DLD1 (cell line): Measurements from ENCODE around the gene DBNL.

Source experiments
- in situ Hi-C: cut with HindIII; loops from 2 replicates; pipeline ENCODE4 v1.10.0; 2017; ENCODE audit warnings: low sequenced_read_pairs

DBNL gene

DNA sequence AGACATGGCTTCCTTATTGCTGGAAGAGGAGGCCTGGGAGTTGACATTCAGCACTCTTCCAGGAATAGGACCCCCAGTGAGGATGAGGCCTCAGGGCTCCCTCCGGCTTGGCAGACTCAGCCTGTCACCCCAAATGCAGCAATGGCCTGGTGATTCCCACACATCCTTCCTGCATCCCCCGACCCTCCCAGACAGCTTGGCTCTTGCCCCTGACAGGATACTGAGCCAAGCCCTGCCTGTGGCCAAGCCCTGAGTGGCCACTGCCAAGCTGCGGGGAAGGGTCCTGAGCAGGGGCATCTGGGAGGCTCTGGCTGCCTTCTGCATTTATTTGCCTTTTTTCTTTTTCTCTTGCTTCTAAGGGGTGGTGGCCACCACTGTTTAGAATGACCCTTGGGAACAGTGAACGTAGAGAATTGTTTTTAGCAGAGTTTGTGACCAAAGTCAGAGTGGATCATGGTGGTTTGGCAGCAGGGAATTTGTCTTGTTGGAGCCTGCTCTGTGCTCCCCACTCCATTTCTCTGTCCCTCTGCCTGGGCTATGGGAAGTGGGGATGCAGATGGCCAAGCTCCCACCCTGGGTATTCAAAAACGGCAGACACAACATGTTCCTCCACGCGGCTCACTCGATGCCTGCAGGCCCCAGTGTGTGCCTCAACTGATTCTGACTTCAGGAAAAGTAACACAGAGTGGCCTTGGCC, 16.6 kb downstream of the DBNL start:
- in situ Hi-C loops: loop anchor here (10.0 kb wide), 1 partner anchor 154 kb away; no protein-coding TSS in a partner anchor

DNA sequence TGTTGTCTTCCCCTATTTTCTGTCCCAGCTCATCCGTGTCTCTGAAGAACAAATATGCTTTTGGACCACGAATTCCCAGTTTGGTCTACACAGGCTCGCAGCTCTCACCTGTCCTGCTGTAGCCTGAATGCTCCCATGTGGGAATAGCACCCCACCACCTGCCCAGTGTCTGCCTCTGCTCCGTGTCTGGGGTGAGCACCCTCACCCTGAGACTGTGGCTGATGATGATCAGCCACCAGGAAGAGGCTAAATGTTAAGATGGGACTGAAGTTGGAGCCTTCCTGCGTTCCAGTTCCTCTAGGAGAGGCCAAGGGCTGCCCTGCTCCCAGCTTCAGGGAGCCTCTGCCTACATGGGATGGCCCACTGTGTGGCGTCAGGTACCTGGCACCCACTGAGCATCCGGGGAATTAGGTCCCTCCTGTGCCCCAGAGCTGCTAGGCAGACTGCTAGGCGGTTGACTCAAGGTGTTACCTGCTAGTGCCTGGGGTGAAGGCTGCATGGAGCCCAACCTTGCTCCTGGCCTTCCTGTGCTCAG, 17.2 kb downstream of the DBNL start:
- in situ Hi-C loops: loop anchor here (10.0 kb wide), 1 partner anchor 153 kb away; no protein-coding TSS in a partner anchor

DNA sequence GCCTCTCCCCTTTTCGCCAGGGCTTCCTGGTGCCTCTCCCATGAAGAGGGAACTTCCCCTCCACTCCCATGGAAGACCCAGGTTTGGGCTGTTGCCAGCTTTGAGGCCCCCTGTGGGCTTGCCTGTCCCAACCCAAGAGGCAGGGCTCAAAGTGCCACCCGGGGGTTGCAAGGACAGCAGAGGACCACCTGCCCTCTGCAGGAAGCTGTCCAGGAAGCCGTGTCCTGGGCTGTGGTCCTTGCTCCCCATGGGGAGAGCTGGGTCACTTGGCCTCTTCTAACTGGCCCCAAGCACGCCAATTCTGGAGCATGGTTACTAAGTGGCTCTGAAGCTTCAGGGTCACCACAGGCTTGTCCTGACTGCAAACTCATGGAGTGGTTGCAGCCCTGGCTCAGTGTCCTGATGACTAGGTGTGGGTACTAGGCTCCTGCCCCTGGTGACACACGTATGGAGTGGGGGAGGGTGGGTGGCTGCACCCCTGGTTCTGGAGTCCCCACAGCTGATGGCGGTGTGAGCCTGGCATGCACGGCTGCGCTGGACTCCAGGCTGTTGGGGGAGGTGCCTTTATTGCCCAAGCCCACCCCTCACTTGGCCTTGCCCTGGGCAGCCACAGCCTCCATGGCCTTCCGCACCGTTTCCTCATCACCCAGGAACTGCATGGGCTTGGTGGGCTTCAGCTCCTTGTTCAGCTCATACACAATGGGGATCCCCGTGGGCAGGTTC, 17.8 kb downstream of the DBNL start:
- in situ Hi-C loops: loop anchor here (10.0 kb wide), 1 partner anchor 152 kb away; no protein-coding TSS in a partner anchor

DNA sequence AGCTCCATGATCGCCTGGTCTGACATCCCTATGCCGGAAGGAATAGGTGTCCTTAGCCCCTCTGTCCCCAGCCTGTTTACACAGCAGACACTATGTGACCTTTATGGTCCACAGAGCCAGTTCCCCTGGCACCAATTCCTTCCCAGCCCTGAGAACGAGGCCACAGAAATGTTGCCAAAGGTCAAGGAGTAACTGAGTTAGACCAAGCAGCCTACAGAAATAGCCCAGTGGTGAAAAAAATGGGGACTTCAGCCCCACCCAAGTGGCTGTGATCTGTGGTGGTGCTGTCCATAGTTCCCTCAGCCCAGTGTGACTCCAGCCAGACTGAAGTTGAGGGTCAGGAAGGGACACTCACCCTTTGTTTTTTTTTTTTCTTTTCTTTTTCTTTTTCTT, 18.4 kb downstream of the DBNL start:
- in situ Hi-C loops: loop anchor here (10.0 kb wide), 1 partner anchor 152 kb away; no protein-coding TSS in a partner anchor

DNA sequence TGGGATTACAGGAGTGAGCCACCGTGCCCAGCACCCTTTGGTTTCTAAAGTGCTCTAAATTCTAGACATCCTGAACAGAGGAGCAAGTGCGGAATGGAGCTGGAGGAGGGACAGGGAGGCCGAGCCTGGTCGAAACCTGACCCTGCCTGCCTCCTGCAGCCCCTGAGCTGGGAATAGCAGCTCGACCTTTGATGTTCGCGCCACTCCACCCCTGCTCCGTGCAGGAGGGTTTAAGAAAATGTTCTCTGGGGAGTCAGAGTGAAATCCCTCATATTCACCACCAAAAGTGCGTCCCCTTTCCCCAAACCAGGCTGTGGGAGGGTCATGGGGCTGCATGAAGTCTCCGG, 19.0 kb downstream of the DBNL start:
- in situ Hi-C loops: loop anchor here (10.0 kb wide), 1 partner anchor 151 kb away; no protein-coding TSS in a partner anchor

DNA sequence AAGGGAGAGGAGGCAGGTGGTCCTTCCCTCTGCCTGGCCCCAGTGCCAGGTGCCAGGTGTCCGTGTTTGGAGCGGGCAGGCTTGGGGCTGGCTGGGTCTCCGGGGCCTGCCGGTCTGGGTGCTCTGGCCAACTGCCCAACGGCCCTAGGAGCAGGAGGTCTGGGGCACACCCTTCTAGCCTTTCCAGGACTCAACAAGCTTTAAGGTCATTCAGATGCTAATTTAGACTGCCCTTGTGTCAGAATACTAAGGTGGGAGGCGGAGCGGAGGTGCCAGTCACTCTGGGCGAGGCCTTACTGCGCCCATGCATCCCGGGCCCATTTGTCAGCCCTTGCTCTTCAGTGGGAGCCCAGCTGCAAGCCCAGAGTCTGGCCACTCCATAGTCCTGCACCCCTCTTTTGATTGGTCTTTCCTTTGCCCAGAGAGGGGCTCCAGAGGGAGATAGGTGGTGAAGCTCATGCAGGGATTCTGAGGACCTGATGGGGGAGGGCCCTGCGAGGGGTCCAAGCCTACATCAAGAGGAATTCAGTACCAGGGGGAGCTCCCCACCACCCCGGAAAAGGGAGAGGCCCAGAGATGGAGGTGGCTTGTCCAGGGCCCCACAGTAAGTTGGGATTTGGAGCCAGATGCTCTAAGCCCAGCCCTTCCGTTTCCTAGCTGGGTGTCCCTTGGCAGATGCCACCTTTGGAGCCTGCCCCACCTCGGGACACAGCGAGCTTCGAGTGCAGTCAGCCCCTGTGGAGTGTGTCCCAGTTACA, 19.6 kb downstream of the DBNL start:
- in situ Hi-C loops: loop anchor here (10.0 kb wide), 1 partner anchor 151 kb away; no protein-coding TSS in a partner anchor

DNA sequence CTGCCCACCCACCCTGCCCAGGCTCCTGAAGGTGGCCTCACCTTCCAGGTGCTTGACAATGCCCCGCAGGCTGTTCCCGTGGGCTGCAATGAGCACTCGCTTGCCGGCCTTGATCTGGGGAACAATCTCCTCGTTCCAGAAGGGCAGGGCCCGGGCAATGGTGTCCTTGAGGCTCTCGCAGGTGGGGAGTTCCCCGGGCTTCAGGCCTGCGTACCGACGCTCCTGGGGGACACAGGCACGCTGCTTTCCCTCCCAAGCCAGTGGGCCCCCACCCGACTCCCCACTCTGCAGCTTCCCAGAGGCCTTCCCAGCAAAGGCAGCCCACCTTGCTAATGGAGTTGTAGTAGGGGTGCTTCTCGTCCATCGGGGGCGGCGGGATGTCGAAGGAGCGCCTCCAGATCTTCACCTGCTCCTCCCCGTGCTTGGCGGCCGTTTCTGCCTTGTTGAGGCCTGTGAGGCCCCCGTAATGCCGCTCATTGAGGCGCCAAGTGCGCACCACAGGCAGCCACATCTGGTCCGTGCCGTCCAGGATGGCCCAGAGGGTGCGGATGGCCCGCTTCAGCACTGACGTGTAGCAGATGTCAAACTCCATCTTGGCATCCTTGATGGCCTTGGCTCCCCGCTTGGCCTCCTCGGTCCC, 20.4 kb downstream of the DBNL start:
- in situ Hi-C loops: loop anchor here (10.0 kb wide), 1 partner anchor 150 kb away; no protein-coding TSS in a partner anchor

DNA sequence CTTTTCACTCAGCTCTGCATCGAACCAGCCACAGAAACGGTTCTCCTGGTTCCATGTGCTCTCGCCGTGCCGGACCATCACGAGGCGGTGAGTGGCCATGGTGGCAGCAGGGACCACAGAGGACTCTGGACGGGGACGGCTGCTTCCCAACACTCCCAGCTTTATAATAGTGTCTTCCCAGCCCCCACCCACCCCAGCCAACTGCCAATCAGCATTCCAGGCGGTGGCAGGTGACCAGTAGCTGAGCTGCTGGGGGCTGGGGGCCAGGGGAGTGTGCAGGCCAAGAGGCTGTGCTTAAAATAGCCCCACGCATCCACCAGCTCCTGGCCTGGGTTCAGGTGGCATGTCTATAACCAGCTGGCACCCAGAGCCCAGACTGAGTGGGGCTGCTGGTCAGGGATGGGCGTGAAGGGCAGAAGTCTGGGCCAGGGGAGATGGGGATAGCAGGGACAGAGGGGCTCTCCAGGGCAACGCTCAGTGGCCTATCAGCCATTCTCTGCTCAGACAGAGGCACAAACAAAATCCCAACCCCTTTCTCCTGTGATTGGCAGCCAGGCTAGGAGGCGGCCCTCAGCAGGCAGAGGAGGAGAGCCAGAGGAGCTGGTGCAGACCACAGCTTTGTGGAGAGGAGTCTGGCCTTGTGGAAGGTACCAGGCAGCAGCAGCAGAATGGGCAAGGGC, 21.1 kb downstream of the DBNL start, which contains the start of gene PGAM2:
PGAM2 (minus strand) TSS at position 137 of the 680 bp plus-strand sequence; CDS start at position 99, 38 bp downstream.
- in situ Hi-C loops: loop anchor here (10.0 kb wide), 1 partner anchor 149 kb away; no protein-coding TSS in a partner anchor

DNA sequence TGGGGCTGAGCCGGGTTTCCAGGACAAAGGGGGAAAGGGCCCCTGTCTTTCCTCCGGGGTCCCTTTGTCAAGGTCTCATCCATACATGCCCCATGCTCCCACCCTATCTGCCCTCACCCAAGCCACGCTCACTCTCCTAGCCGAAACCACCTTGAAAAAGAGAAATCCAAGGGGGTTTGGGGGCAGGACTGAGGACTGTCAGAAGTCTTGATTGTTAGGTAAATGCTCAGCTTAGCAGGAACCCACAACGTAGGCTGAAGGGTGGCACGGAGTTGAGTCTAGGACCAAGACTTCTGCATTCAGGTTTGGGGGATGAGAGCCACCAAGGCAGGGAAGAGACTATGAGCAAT, 21.6 kb downstream of the DBNL start:
- in situ Hi-C loops: loop anchor here (10.0 kb wide), 1 partner anchor 149 kb away; no protein-coding TSS in a partner anchor

DNA sequence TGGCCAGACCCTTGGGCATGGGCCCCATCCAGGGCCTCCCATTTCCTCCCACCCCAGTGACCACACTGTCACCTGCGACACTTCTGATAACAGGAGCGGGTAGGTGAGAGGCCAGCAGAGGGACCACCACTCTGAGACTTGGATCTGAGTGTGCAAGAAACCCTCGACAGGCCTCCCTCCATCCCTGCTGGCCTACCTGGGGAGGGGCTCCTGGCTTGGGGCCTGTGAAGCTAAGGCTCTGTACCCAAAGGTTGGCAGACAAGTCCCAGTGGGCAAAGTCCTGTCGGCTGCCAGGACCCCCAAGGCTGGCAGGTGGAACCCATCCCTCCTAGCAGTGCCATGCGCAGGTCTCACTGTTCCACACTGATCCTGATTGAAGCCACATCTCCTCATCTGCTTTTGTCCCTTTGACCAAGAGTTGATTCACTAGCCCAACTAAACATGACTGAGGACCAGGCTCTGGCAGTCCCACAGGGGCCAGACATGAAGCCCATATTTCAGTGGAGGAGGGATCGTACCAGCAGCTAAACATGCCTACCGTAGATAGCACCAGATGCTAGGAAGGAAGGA, 22.1 kb downstream of the DBNL start:
- in situ Hi-C loops: loop anchor here (10.0 kb wide), 1 partner anchor 148 kb away; no protein-coding TSS in a partner anchor

DNA sequence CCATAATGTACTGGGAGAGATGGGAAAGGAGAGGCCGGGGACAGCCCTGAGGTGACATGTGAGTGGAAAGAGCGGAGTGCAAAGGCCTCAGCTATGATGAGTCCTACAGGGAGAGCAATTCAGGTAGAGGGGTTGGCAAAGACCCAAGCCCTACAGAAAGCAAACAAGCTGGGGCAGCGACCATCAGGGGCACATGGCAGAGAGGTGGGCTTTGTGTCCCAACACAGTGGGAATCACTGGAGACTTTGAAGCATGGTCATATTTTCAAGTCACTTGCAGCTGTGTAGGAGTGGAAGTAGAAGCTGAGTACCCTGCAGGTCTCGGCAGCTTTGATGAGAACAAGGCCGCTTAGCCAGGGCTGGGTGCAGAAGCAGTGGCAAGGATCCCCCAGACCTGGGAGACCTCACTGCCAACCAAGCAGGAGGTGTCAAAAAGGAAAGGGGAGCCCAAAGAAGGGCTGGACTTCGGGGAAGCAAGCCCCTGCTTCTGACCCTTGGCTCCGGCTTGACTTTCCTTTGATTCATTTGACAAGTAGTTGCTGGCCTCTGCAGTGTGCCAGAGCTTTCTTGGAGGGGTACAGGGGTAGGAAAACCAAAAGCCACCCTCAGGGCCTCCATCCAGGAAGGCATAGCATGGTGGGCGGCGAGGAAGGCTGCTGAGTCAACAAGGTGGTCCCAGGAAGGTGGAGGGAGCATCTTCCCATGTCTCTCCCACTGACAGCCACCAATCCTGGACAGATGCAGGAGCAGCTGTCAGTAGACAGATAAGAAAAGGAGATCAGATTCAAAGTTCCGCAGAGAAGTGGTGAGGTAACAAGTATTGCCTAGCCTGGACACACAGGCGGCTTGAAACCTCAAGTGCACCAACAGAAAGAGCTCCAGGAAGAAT, 22.8 kb downstream of the DBNL start:
- in situ Hi-C loops: loop anchor here (10.0 kb wide), 1 partner anchor 147 kb away; no protein-coding TSS in a partner anchor

DNA sequence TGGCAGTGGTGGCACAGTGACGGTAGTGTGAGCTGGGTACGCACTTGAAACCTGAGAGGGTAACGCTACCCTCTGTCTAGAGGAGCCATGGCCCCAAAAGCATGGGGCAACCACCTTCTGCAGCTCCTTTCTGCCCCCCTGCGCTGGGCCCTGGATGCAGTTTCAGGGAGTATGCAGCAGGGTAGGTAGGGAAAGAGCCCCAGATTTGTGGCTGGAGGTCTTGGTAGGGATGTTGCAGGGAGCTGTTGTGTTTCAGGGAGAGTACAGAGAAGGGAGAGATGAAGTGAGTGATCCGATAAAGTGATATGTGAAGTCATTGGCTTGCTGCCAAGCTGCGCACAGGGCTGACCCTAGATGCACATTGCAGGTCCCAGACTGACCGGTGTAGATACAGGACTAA, 23.6 kb downstream of the DBNL start:
- in situ Hi-C loops: loop anchor here (10.0 kb wide), 1 partner anchor 147 kb away; no protein-coding TSS in a partner anchor

DNA sequence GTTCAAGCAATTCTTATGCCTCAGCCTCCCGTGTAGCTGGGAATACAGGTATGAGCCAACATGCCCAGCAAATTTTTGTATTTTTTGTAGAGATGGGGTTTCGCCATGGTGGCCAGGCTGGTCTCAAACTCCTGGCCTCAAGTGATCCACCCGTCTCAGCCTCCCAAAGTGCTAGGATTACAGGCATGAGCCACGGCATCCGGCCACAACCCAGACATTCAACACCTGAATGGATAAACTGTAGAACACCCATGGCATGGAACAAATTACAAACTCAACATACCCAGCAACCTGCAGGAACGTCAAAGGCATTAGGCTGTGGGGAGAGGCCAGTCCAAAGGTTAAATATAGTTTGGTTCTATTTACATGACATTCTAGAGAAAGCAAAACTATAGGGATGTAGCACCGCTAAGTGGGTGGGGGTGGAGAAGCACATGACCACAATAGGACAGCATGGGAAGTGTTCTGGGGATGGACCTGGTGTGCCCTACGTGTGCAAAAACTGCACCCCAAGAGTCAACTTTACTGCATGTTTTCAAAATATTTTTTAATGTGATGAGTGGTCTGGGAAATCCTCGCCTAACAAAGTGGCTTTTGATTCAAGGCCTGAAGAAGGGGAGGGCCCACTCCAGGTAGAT, 27.3 kb downstream of the DBNL start:
- in situ Hi-C loops: no loop called here

DNA sequence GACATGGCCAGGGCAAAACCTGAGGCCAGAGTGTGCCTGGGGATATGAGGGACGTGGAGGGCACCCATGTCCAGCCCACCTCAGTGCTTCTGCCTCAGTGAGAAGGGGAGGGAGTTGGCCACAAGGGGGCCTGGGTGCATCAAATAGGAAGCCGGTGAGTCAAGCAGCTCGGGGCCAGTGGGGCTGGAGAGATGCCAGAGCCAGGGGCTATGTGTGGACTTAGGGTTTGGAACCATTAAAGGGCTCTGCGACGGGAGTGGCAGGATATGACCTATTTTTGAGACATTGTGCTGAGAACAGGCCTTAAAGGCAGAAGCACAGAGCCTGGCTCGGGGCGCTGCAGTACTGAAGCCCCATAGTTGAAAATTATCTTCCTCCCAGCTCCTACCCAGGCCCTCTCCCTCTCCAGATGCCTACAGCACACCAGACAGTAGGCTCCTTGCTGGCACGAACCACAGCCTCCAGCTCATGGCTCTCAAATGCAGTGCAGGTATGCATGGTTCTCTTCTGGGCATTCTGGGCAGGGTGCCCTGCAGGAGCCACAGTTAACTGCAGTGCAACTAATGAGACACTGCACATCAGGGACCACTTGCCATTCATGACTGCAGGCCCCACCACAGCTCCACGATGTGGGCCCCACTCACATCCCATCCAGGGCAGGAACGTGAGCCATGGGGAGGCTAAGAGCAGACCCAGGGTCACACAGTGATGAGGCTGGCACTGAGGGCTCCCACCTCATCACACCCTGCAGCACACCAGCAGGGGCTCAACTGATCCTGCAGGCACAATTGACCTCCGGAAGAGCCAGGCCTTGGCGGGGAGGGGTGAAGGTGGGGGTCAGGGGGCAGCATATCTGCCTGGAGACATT, 28.1 kb downstream of the DBNL start:
- in situ Hi-C loops: no loop called here

DNA sequence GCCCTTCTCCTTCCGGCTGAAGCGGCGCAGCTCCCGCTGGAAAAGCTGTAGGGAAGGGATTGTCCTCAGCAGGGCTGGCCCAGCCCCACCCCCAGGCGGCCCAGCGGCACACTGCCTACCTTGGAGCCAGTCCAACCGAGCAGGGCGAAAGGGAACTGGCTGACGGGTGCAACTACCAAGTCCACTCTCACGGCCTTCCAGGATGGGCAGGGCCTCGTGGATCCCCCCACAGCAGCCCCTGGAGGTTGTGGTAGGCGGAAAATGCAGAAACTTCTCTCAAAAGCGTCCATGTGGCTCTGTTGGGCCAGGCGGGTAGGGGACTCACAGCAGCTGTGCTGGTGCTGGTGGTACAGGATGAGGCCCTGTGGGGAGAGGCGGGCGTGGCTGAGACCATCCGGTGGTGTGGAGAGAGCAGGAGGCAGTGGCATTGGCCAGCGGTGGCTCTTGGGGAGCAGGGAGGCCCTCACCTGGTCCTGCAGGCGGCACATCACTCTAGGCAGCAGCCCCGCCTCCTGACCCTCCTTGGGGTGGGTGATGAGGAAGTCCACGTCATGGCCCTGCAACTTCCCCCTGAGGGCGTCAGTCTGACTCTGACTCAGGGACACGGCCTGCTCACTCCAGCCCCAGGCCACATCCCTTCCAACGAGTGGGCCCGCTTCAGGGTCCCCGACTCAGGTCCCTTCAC, 29.3 kb downstream of the DBNL start:
- in situ Hi-C loops: no loop called here

DNA sequence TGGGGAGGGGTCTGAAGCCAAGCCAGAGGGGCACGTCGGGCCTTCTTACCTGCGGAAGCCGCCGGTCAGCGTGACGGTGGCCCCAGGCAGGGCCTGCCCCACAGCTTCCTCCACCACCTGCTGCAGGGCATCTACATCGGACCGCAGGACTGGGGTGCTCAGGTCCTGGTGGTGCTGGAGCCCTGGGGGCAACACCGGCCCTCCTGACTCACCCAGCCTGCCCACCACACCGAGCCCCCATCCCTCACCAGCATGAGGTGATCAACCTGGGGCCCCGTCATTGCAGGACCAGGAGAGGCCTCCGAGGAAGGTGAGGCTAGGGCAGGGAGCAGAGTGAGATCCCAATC, 29.8 kb downstream of the DBNL start:
- in situ Hi-C loops: no loop called here
